Subcutaneous abdominal adipose tissue (tissue), 5 donors: ENCODE results near the gene EFCAB12.
"Not testable (repeated sequence)": the region's sequence is repeated elsewhere in the genome, so short reads cannot be mapped to it uniquely, and the experiment has no call there.

ENCODE experiments used
- H3K27ac ChIP-seq: one replicate; pipeline ENCODE4 v1.7.0; 2013; ENCODE audit warnings: low read depth, mild to moderate bottlenecking, inconsistent platforms, low read length, moderate library complexity
- H3K27me3 ChIP-seq, 5 donors: one replicate each; pipeline ENCODE4 v1.7.0; 2013; ENCODE audit warnings: low read length in 5 of 5, inconsistent platforms in 1 of 5; ENCODE audit not compliant: control insufficient read depth in 5 of 5, insufficient read depth in 4 of 5
- H3K36me3 ChIP-seq, 5 donors: one replicate each; pipeline ENCODE4 v1.7.0; 2013; ENCODE audit warnings: low read length in 5 of 5; ENCODE audit not compliant: control insufficient read depth in 5 of 5, insufficient read depth in 5 of 5
- H3K4me1 ChIP-seq, 5 donors: one replicate each; pipeline ENCODE4 v1.7.0; 2013; ENCODE audit warnings: low read length in 5 of 5, mild to moderate bottlenecking in 3 of 5, moderate library complexity in 1 of 5; ENCODE audit not compliant: control insufficient read depth in 5 of 5, insufficient read depth in 5 of 5
- H3K4me3 ChIP-seq, 5 donors: one replicate each; pipeline ENCODE4 v1.7.0; 2013; ENCODE audit warnings: low read length in 5 of 5, low read depth in 1 of 5
- H3K9ac ChIP-seq, 5 donors: one replicate each; pipeline ENCODE4 v1.7.0; 2013; ENCODE audit warnings: low read length in 5 of 5, mild to moderate bottlenecking in 4 of 5, moderate library complexity in 3 of 5
- H3K9me3 ChIP-seq, 5 donors: one replicate each; pipeline ENCODE4 v1.7.0; 2013; ENCODE audit warnings: low read length in 5 of 5; ENCODE audit not compliant: control insufficient read depth in 5 of 5
- donor health status: healthy.
- donor health status: healthy.
- donor health status: healthy.
- donor health status: healthy.
- donor health status: healthy.

EFCAB12 gene

DNA sequence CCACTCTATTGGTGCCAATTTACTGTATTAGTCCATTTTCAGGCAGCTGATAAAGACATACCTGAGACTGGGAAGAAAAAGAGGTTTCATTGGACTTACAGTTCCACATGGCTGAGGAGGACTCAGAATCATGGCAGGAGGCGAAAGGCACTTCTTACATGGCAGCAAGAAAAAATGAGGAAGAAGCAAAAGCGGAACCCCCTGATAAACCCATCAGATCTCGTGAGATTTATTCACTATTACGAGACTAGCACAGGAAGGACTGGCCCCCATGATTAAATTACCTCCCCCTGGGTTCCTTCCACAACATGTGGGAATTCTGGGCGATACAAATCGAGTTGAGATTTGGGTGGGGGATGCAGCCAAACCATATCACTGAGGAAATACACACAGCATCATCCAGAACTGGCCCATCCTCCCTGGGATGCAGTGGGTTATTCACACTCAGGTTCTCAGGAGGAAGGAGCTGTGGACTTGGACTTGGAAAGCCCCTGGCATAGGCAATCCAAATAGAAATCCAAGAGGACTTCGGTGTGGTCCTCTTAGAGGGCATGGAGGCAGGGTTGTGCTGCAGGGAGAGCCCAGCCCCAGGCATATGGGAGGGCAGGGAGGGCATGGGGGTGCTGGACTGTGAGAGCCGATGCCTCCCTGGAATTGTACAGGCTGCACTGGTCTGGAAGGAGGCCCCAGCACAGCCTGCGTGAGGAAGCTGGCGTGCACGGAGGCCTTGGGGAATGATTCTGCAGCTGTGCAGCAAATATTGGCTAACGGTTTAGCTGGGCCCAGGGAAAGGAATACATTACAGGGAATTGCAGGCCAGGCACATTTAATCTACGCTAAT lies 62.9 kb downstream of the EFCAB12 start:
- no peak overlapping the region for H3K4me3 ChIP-seq
- no peaks in the 10 kb centered on the region for H3K36me3 ChIP-seq
- no peak overlapping the region for H3K9ac ChIP-seq
- H3K27me3 ChIP-seq, result peaks cover 0 to 5% (median 0%) of the 10 kb centered on the region in 5 donors
- no peaks in the 10 kb centered on the region for H3K9me3 ChIP-seq
- H3K27ac ChIP-seq, result no peak overlapping the region
- H3K4me1 ChIP-seq, result peaks cover 0 to 30% (median 4%) of the 10 kb centered on the region in 5 donors

DNA sequence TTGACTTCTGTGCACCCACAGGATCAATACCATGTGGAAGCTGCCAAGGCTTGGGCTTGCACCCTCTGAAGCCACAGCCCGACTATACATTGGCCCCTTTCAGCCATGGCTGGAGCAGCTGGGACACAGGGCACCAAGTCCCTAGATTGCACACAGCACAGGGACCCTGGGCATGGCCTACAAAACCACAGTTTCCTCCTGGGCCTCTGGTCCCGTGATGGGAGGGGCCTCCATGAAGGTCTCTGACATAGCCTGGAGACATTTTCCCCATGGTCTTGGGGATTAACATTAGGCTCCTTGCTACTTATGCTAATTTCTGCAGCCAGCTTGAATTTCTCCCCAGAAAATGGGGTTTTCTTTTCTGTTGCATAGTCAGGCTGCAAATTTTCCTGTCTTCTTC lies 63.6 kb downstream of the EFCAB12 start:
- H3K36me3 ChIP-seq, H3K9ac ChIP-seq, H3K27ac ChIP-seq, H3K9me3 ChIP-seq, H3K27me3 ChIP-seq, H3K4me3 ChIP-seq: not testable (repeated sequence)
- H3K4me1 ChIP-seq, result peaks cover 0 to 30% (median 4%) of the 10 kb centered on the region in 5 donors

DNA sequence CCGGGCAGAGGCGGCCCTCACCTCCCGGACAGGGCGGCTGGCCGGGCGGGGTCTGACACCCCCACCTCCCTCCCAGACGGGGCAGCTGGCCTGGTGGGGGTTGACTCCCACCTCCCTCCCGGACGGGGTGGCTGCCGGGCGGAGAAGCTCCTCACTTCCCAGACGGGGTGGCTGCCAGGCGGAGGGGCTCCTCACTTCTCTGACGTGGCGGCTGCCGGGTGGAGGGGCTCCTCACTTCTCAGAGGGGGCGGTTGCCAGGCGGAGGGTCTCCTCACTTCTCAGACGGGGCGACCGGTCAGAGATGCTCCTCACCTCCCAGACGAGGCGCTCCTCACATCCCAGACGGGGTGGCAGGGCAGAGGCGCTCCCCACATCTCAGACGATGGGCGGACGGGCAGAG lies 65.1 kb downstream of the EFCAB12 start:
- peaks cover 0 to 28% (median 4%) of the 10 kb centered on the region in 5 donors for H3K4me1 ChIP-seq
- H3K27me3 ChIP-seq, H3K36me3 ChIP-seq, H3K9me3 ChIP-seq, H3K4me3 ChIP-seq, H3K27ac ChIP-seq, H3K9ac ChIP-seq: not testable (repeated sequence)

DNA sequence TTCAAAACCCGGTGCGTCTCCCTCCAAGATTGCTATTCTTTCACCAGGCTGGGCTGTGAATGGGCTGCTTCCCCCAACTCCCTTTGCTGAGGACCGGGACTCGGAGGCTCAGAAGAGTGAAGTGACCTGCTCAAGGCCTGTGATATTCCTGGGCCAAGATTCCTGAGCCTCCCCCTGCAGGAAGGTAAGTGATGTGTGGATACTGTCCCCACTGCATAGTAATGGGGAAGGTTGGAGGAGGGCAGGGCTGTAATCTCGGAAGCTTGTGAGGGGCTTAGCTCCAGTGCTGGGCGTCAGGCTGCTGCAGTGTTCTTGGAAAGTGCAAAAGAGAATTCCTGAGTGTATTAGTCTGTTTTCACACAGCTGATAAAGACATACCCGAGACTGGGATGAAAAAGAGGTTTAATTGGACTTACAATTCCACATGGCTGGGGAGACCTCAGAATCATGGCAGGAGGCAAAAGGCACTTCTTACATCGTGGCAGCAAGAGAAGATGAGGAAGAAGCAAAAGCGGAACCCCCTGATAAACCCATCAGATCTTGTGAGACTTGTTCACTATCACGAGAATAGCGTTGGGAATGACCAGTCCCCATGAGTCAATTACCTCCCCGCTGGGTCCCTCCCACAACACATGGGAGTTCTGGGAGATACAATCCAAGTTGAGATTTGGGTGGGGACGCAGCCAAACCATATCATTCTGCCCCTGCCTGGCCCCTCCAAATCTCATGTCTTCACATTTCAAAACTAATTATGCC lies 67.6 kb downstream of the EFCAB12 start:
- Histone ChIP-seq H3K27ac (no peak overlapping the region), H3K36me3 (no peaks in the 10 kb centered on the region), H3K4me3 (no peak overlapping the region), H3K9me3 (no peaks in the 10 kb centered on the region), H3K4me1 (peaks cover 0 to 16% (median 4%) of the 10 kb centered on the region in 5 donors), H3K9ac (no peak overlapping the region), H3K27me3 (peaks cover 0 to 3% (median 0%) of the 10 kb centered on the region in 5 donors)

DNA sequence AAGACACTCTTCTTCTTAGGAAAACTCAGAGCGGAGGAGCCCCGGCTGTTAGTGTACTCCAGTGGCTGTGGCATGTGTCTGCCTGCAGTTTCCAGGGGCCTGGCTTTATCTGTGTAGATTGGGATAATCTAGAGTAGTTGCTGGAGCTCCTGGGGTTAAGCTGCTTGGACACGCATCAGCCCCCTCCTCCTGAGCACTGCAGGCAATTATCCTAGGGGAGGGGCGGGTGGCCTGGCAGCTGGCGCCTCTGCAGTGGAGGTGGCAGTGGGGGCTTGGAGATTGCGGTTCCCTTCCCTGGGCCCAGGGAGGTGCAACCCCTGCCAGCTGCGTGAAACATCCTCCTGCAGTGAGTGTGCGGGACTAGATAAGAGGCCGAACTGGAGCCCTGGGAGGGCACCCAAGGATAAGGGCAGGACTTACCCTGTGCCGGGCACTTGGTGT lies 68.2 kb downstream of the EFCAB12 start:
- H3K9me3 ChIP-seq, result no peaks in the 10 kb centered on the region
- no peak overlapping the region for H3K4me3 ChIP-seq
- peaks cover 0 to 3% (median 0%) of the 10 kb centered on the region in 5 donors for H3K27me3 ChIP-seq
- H3K27ac ChIP-seq, result no peak overlapping the region
- H3K36me3 ChIP-seq, result no peaks in the 10 kb centered on the region
- H3K9ac ChIP-seq, result no peak overlapping the region
- H3K4me1 ChIP-seq, result peaks cover 0 to 10% (median 0%) of the 10 kb centered on the region in 5 donors

DNA sequence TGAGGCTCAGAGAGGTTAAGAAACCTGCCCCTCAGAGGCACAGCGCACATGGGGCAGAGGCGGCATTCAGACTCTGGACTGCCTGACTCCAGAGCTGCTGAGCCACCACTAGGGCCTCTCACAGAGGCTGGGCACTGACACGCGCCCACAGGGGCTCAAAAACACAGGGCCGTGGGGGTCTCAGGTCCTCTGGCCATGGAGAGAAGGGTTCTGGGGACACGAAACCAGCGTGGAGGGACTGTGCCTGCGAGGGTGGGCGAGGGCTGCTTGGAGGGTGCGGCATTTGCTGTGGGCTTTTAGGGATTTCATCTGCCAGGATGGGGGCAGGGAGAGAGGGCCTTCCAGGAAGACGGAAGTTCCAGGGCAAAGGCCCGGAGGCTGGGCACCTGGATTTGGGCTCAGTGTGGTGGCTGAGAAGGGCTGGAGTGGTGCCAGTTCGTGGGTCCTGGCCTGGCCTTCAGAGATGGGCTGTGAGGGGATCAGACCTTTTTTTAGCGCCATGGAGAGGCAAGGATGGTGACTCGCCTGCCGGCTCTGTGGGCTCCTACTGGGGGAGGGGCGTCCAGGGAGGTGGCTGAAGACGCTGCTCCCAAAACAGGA lies 69.6 kb downstream of the EFCAB12 start:
- Histone ChIP-seq H3K4me3 (no peak overlapping the region), H3K27ac (no peak overlapping the region), H3K9me3 (no peaks in the 10 kb centered on the region), H3K36me3 (no peaks in the 10 kb centered on the region), H3K4me1 (peaks cover 0 to 11% (median 0%) of the 10 kb centered on the region in 5 donors), H3K9ac (no peak overlapping the region), H3K27me3 (peaks cover 0 to 3% (median 0%) of the 10 kb centered on the region in 5 donors)

DNA sequence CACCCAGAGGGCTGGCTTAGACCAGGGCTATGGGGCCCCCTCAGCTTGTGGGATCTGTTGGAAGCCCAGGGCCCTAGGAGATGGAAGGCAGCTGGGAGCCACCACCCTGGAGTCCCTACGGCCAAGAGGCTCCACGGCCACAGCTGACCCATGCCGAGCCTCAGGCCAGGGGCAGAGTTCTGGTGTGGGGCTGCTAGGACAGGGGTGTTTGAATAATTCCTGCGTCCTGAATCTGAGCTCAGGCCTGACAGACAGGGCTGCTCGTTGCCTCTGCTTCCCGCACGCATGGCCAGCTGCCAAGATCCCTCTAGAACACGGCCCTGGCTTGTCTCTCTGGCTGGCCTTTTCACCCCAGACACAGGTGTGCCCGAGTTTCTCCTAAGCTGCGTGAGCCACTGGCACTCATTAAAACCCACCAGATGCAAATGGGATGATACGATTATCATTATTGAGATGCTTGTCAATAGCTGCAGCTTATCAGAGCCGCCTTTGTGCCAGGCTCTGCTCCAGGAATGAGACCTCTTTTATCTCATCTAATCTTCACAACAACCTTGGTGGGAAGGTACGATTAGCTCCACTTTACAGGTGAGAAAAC lies 70.2 kb downstream of the EFCAB12 start:
- no peak overlapping the region for H3K27ac ChIP-seq
- no peaks in the 10 kb centered on the region for H3K9me3 ChIP-seq
- H3K4me1 ChIP-seq, result peaks cover 0 to 17% (median 4%) of the 10 kb centered on the region in 5 donors
- H3K9ac ChIP-seq, result no peak overlapping the region
- H3K36me3 ChIP-seq, result no peaks in the 10 kb centered on the region
- no peak overlapping the region for H3K4me3 ChIP-seq
- peaks cover 0 to 3% (median 0%) of the 10 kb centered on the region in 5 donors for H3K27me3 ChIP-seq

DNA sequence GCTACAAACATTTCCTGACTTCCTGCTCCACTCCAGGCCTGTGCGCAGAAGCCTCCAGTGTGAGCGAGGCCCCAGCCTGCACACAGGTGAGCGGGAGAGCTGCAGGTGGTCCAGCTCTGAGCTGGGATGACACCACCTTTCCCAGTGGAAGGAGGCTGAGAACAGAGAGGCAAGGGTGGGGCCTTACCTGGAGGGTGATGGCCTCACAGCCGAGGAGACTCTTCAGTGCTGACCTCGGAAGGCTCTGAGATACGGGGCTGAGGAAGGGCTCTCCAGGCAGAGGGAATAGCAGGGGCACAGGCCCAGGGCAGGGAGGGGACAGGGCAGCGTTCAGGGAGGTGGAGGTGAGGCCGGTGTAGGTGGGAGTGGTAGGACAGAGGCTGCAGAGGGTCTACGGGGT lies 70.8 kb downstream of the EFCAB12 start:
- H3K27ac ChIP-seq, result no peak overlapping the region
- H3K9ac ChIP-seq, result no peak overlapping the region
- H3K27me3 ChIP-seq, result peaks cover 0 to 3% (median 0%) of the 10 kb centered on the region in 5 donors

DNA sequence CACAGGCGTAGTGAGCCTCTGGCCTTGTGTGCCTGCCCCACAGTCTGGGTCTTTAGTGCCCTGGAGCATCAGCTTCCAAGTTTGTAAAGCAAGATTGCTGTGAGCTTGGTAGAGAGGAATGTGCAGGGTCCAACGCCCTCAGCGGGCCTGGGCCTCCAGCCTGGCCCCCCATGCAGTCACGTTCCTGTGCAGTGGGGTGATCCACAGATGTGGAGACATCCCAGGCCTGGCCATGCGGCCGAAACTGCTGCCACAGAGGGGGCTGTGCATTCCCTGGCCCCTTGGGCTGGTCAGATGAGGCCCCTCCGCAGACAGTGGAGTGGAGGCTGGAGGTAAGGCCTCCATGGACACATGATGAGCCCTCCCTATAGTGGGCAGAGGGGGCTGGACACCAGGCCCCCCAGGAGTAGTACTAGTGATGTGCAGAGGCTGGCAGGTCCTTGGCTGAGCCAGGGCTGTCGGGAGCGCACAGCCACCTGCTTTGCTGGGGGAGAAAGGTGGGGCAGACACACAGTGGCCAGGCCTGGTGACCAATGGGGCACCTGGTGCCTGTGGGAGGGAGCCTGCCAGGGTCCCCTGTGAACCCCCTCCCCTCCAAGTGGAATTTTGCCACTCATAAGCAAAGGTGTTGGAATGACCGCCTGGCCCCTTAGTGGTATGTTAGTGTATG lies 71.5 kb downstream of the EFCAB12 start:
- H3K9me3 ChIP-seq, result no peaks in the 10 kb centered on the region
- H3K36me3 ChIP-seq, result no peaks in the 10 kb centered on the region
- H3K27ac ChIP-seq, result no peak overlapping the region
- no peak overlapping the region for H3K9ac ChIP-seq
- H3K27me3 ChIP-seq, result peaks cover 0 to 3% (median 0%) of the 10 kb centered on the region in 5 donors
- no peak overlapping the region for H3K4me3 ChIP-seq
- H3K4me1 ChIP-seq, result peaks cover 0 to 25% (median 8%) of the 10 kb centered on the region in 5 donors

More for the DNA sequence above, 70.8 kb downstream of the EFCAB12 start:
- Histone ChIP-seq H3K4me3 (no peak overlapping the region), H3K4me1 (peaks cover 0 to 23% (median 8%) of the 10 kb centered on the region in 5 donors), H3K9me3 (no peaks in the 10 kb centered on the region), H3K36me3 (no peaks in the 10 kb centered on the region)
